Effector CD8-positive, alpha-beta T cell (primary cell): ENCODE measurements around the gene NUDT7.

ENCODE experiments used
- DNase-seq: peaks from one replicate; lab custom pipeline; 2025; lab: John Stamatoyannopoulos, UW
- total RNA-seq, 4 experiments: gene quantifications; one replicate each; lab custom pipeline; 2026; lab: John Stamatoyannopoulos, UW

NUDT7 gene
- total RNA-seq, result 2.0 to 5.3 (median 2.3) reads per million in 4 experiments

- DNase-seq, result peak; percentile 94
Measured at GRCh38 chr16:77722309-77723107, at the start of gene NUDT7. Gene NUDT7, plus strand, starts transcription at chr16:77722514. Its CDS starts 69 bp downstream, at chr16:77722583.

GRCh38 chr16:77674888-77675287 lies 47.4 kb upstream of the NUDT7 start:
- DNase-seq, result no peak

- DNase-seq, result peak; percentile 50
Measured at GRCh38 chr16:77675464-77676324, 46.6 kb upstream of the NUDT7 start.

- no peak for DNase-seq
Measured at GRCh38 chr16:77677129-77677528, 45.2 kb upstream of the NUDT7 start.

- DNase-seq, result no peak
Measured at GRCh38 chr16:77679391-77679790, 42.9 kb upstream of the NUDT7 start.

DNA sequence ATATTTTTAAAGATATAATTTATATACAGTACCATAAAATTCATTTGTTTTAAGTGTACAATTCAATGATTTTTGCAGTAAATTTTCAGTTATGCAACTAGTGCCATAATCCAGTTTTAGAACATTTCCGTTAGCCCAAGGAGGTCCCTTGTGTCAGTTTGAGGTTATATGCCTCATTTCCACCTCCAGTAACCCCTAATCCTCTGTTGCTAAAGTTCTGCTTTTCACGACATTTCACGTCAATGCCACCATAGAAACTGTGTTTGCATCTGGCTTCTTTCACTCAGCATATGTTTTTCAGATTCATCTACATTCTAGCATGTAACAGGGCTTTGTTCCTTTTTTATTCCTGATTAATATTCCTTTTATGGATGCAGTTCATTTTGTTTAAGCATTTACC lies 42.4 kb upstream of the NUDT7 start:
- DNase-seq, result no peak

- DNase-seq, result no peak
Measured at GRCh38 chr16:77680496-77680895, 41.8 kb upstream of the NUDT7 start.

GRCh38 chr16:77682586-77682985 lies 39.7 kb upstream of the NUDT7 start:
- DNase-seq, result no peak

GRCh38 chr16:77683397-77684180 lies 38.7 kb upstream of the NUDT7 start:
- no peak for DNase-seq

GRCh38 chr16:77684181-77684526 lies 38.2 kb upstream of the NUDT7 start:
- DNase-seq, result no peak

GRCh38 chr16:77686385-77686784 lies 35.9 kb upstream of the NUDT7 start:
- no peak for DNase-seq

DNA sequence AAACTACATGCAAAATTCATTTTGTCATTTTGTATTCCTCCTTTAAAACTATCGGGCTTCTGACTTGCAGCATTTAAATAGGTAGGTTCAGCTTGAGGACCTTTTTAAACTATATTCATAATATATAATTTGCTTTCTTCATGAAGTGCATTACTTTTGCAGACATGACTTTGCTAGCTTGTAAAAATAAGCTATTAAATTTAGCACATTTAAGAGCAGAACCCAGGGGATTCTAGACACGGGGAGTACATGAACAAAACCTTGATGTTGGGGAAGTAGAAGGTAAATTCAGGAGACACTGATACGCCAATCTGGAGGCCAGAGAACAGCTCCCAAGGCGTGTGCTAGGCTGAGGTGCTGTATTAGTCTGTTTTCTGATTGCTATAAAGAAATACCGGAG lies 32.3 kb upstream of the NUDT7 start:
- no peak for DNase-seq

DNA sequence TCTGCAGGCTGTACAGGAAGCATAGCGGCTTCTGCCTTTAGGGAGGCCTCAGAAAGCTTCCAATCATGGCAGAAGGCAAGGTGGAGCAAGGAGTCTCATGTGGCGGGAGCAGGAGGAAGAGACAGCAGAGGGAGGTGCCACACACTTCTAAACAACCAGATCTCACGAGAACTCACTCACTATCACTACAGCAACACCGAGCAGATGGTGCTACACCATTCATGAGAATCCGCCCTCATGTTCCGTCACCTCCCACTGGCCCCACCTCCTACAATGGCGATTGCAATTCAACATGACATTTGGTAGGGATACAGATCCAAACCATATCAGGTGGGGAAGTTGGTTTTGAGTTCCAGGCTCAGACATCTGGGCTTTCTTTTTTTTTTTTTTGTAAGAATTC lies 31.9 kb upstream of the NUDT7 start:
- DNase-seq, result no peak

GRCh38 chr16:77692612-77693011 lies 29.7 kb upstream of the NUDT7 start:
- DNase-seq, result no peak

DNA sequence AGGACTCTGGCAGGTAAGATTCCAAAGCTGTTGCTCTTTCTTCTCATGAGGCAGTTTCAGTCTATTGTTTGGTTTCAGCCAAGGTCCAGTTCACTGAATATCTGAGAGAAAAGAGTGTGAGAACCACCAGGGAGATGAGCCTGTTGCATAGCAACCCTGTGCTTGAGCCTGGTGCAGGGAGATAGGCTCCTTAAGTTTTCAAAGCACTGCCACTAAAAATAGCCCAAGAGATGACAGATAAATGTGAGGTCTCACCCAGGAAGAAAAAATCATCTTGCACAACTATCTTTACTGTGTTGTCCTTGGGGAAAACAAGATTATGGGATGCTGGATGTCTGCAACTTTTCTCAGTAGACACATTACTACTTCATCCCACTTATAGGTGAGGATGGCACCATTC lies 26.2 kb upstream of the NUDT7 start:
- DNase-seq, result no peak

DNA sequence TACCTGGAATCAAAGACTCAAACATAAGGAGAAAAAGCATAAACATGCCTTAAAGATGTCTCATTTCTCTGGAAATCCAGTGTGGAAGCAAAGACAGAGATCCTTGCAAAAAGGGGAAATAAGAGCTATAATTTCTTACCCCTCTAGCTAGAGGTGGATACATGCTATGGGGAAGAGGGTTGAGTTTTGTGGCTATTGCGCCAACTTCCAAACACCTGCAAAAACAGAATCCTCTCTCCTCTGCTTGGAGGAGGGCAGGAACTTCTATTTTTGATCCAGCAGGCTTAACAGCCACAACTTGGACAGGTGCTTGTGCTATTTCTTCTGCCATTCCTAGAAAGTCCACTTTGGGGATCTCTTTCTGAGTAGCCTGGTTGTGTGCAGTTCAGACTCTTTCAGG lies 21.5 kb upstream of the NUDT7 start:
- no peak for DNase-seq

DNA sequence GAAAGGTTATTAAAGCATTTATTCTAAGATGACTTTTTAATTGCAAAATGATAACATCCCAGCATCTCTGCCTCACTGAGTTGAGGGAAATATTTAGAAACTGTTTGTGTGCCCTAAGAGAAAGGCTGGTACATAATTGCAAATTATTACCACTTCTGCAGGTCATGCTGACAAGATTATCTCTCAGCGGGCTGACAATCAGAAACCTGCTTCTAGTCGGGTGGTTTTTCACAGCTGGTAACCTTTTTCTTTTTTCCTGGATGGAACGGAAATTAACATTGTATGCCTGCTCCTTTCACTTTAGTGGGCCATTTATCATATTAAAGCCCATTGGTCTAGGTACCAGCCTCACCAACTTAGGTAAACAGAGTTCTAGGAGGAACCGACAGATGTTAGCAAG lies 17.0 kb upstream of the NUDT7 start:
- no peak for DNase-seq

- DNase-seq, result no peak
Measured at GRCh38 chr16:77711179-77711578, 11.1 kb upstream of the NUDT7 start.

GRCh38 chr16:77711775-77712174 lies 10.5 kb upstream of the NUDT7 start:
- DNase-seq, result no peak

DNA sequence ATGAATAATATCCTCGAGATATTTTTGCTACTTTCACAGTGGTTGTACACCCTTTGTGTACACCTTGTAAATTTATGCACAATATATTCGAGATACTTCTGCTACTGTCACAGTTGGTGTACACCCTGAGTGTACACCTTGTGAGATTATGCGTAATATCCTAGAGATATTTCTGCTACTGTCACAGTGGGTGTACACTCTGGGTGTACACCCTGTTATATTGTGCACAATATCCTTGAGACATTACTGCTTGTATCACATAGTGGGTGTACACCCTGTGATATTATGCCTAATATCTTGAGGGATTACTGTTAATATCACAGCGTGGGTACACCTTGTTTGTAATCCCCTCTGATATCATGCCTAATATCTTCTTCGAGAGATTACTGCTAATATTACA lies 7.2 kb upstream of the NUDT7 start:
- DNase-seq, result no peak

DNA sequence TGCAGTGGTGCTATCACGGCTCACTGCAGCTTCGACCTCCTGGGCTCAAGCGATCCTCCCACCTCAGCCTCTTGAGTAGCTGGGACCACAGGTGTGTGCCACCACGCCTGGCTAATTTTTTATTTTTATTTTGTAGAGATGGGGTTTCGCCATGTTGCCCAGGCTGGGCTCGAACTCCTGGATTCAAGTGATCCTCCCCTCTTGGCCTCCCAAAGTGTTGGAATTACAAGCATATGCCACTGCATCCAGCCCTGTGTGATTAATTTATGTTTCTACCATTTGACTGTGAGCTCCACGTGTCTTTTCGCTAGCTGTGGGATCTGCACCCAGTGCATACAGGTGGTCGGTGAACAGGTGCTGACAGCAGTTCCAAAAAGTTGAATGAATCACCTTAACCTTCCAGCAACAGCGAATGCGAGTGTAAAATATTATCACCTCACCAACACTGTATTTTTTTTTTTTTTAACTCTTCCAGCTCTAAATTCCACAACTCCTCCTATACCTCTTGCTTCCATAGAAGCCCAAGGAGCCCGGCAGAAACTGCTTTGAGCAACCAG lies 484 bp upstream of the NUDT7 start:
- DNase-seq, result no peak

GRCh38 chr16:77723108-77723514 lies 797 bp downstream of the NUDT7 start:
- no peak for DNase-seq
